G401 (cell line): ENCODE results near the gene LRFN2. TPM values are rescaled to one million over a fixed set of nuclear protein-coding genes. Genes with fewer than 3 reads are reported as not detected.

ENCODE experiments used
- DNase-seq: peaks from one replicate; pipeline ENCODE4 v3.0.0-alpha.2; 2015; ENCODE audit warnings: low spot score
- in situ Hi-C: cut with HindIII; loops from 2 replicates; pipeline ENCODE4 v1.10.0; 2016; ENCODE audit warnings: low sequenced_read_pairs, mixed read lengths
- total RNA-seq: library from RNA; depleted of rRNA; stranded (reverse); fragments of >200 nt; shearing (Covaris generic); gene quantifications from 2 replicates; pipeline ENCODE4 v1.2.3, GENCODE V29; 2014

LRFN2 gene
- total RNA-seq, 1 experiment from 2014 or later, result not detected

GRCh38 chr6:40394381-40394780 lies 192.8 kb downstream of the LRFN2 start:
- no peak for DNase-seq
- in situ Hi-C loops, result no loop called here

- in situ Hi-C loops, result no loop called here
- no peak for DNase-seq
Measured at GRCh38 chr6:40393641-40394040, 193.5 kb downstream of the LRFN2 start.

GRCh38 chr6:40392589-40392988 lies 194.6 kb downstream of the LRFN2 start:
- no peak for DNase-seq
- in situ Hi-C loops, result no loop called here

GRCh38 chr6:40391851-40392517 lies 195.2 kb downstream of the LRFN2 start:
- no peak for DNase-seq
- in situ Hi-C loops, result no loop called here

- no peak for DNase-seq
- in situ Hi-C loops, result no loop called here
Measured at GRCh38 chr6:40391086-40391485, 196.1 kb downstream of the LRFN2 start.

GRCh38 chr6:40390144-40390800 lies 196.9 kb downstream of the LRFN2 start:
- no peak for DNase-seq
- in situ Hi-C loops, result no loop called here

GRCh38 chr6:40389254-40389653 lies 197.9 kb downstream of the LRFN2 start:
- in situ Hi-C loops, result no loop called here
- no peak for DNase-seq

GRCh38 chr6:40387871-40388264 lies 199.3 kb downstream of the LRFN2 start:
- no peak for DNase-seq
- in situ Hi-C loops, result no loop called here

- in situ Hi-C loops, result no loop called here
- DNase-seq, result no peak
Measured at GRCh38 chr6:40387127-40387870, 199.9 kb downstream of the LRFN2 start.

- no peak for DNase-seq
- in situ Hi-C loops, result no loop called here
Measured at GRCh38 chr6:40386200-40386599, 201.0 kb downstream of the LRFN2 start.

- in situ Hi-C loops, result no loop called here
- peak; percentile 86 for DNase-seq
Measured at GRCh38 chr6:40383348-40384115, 203.6 kb downstream of the LRFN2 start.

GRCh38 chr6:40380271-40380670 lies 206.9 kb downstream of the LRFN2 start:
- DNase-seq, result no peak
- in situ Hi-C loops, result no loop called here

- in situ Hi-C loops, result no loop called here
- no peak for DNase-seq
Measured at GRCh38 chr6:40379811-40380210, 207.4 kb downstream of the LRFN2 start.

GRCh38 chr6:40378725-40379074 lies 208.5 kb downstream of the LRFN2 start:
- DNase-seq, result no peak
- in situ Hi-C loops, result no loop called here

- in situ Hi-C loops, result no loop called here
- no peak for DNase-seq
Measured at GRCh38 chr6:40378071-40378724, 209.0 kb downstream of the LRFN2 start.

- in situ Hi-C loops, result no loop called here
- DNase-seq, result no peak
Measured at GRCh38 chr6:40377173-40377806, 209.9 kb downstream of the LRFN2 start.

GRCh38 chr6:40376113-40376650 lies 211.0 kb downstream of the LRFN2 start:
- DNase-seq, result peak; percentile 96
- in situ Hi-C loops, result no loop called here

GRCh38 chr6:40373267-40373666 lies 213.9 kb downstream of the LRFN2 start:
- in situ Hi-C loops, result no loop called here
- DNase-seq, result no peak

GRCh38 chr6:40371621-40372020 lies 215.5 kb downstream of the LRFN2 start:
- no peak for DNase-seq
- in situ Hi-C loops, result no loop called here
